NOMO-1 treated with DMSO at 0.1 percent for 48 hours (cell line): Measurements from ENCODE around the gene NGB.

Experiments
- DNase-seq: peaks from one replicate; lab custom pipeline; 2025; ENCODE audit not compliant: unreplicated experiment; lab: John Stamatoyannopoulos, UW

Gene NGB

DNA sequence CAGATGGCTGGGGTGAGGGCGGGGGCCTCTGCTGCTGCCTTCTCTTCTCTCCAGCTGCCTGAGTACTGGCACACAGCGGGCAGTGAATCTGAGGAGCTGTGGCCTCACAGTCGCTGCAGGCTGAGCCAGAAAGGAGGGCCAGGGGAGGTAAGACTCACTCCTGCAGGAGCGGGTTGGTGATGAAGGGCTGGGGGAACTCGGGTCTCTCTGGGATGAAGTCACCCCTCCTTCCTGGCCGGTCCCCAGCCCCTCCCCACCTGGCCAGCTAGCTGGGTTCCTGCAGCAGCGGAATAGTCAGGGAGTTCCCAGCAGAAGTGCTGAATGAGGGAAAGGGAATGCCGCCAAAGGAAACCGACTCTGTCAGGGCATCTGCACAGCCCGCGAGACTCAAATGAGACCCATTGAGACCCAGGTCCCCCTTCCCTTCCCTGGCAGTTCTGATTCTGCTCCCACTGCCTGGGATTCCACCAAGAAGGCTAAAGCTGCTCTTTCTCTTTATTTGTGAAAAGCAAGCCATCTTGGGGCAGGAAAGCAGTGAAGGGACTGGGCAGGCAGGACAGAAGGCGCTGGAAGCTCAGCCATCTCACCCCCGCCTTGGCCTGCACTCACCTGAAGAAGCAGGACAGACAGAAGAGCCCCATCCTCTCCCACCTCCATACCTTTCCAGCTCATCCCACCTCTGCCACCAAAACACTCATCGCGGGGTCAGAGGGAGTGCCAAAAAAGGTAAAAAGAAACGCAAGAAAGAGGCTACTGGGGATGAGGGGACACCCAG lies 5.3 kb downstream of the NGB start:
- DNase-seq, result no peak

DNA sequence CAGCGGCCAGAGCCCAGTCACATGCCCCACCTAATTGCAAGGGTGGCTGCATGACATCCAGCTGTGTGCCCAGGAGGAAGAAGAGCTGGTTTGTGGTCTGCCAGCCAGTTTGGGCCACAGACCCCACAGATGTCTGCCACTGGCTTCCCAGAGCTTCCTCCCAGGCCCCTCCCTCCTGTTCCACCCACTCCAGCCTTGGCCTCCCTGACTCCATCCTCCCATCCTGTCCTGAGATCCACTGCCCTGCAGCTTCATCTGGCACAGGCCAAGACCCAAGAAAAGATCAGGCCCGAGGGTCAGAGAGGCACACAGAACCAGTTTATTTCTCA lies 5.9 kb downstream of the NGB start:
- DNase-seq, result no peak

DNA sequence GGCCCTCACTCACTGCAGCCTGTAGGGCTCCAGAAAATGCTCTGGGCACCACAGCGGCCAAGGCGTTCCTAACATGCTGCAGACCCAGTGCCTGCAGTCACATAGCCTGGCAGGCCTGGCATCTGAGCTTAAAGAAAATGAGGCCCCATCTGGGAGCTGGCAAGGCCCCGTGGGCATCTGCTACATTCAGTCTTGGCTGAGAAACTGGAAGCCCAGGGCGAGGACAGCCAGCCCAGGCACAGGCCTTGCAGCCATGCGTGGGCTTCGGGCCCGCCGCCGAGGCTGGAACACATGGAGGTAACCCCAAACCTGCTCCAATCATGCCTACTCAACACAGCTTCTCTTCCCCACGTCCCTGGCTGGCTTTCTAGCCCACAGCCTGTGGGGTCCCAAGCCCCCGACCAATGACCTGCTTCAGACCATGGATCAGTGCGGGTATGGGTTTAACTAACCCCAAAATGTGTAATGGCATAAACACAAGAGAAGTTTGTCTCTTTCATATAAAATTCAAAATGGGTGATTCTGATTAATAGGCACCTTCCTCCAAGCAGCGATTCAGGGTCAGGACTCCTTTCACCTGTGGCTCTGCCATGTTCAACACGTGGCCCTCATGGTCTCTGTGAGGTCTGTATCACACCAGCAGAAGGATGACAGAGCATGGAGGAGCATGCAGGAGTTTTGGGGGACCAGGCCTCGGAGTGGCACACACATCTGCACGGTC lies 6.4 kb downstream of the NGB start:
- no peak for DNase-seq

DNA sequence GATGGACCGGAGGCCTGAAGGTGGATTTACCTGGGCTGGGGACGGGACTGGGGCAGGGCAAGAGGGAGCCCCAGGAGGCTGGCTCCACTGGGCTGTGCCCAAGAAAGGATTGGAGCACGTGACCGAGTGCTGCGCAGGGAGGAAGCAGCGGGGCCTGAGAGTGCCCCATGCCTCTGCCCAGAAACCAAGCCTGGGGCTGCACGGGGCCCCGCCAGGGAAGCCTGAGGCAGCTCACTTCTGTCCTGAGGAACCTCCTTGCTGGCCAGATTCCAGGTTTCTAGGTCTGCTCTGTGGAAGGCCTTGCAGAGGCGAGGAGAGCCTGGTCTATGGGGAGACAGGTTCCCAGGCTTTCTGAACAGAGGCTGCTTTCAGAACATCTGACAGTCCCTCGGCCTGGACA lies 10.4 kb downstream of the NGB start:
- no peak for DNase-seq

DNA sequence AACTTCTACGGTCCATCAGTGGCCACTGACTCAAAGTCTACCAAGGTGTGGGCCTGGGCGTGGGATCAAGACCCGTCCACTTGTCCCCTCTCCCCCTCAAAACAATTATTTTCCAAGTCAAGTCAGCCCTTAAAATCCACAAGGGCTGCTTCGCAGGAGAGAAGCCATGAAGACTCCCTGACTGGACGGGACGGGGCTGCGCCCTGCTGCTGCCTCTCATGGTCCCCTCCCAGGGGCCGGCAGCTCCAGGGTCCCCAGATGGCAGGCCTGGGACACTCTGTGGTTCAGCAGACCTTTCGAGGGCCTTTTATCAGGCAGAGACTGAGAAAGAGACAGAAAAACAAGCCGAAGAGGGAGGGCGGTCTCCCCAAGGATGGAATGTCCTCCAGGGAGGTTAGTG lies 10.8 kb downstream of the NGB start:
- DNase-seq, result no peak

DNA sequence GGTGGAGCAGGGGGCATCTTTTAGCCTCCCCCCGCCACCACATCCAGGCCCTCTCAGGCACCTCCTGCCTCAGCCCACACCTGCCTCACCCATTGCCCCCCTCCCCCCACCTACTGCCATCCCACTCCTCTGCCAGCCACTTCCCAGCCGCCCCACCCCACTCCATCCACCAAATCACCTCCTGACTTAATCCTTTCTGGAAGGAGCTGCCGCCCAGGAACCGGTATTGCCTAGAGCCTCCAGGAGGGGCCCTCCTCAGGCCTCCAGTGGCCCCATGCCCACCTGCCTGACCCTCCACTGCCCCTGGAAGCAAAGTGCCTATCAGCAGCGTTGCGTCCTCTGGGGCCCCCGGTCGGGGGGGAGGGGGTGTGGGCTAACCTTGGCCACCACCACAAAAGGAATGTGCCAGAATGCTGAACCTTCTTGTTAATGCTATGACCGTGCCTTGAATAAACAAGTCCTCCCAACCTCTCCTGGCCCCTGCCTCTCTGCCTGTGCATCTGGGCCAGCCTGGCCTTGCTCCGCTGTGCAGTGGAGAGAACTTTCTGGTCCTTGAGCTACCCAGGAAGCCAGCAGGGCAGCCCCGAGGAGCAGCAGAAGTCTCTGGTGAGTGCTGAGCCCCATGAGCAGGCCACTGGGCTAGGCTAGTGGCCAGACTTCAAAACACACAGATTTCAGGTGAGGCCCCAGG lies 11.8 kb downstream of the NGB start:
- DNase-seq, result no peak

DNA sequence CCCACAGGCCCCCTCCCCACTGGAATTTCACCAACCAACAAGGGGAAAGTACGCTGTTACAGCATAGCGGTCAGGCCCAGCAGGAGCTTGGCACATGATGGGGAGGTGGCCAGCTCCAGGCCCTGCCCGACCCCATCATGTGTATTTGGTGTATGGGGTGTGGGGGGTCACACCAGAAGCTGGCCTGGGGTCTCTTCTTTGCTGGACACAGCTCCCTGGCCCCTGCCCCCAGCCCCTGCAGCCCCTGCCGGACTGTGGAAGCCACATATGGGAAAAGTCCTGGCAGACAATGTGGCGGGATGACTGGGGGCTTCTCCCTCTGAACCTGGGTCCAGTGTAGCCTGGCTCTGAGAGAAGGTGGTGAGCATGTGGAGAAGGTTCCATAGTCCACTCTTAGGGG lies 12.4 kb downstream of the NGB start:
- DNase-seq, result no peak

DNA sequence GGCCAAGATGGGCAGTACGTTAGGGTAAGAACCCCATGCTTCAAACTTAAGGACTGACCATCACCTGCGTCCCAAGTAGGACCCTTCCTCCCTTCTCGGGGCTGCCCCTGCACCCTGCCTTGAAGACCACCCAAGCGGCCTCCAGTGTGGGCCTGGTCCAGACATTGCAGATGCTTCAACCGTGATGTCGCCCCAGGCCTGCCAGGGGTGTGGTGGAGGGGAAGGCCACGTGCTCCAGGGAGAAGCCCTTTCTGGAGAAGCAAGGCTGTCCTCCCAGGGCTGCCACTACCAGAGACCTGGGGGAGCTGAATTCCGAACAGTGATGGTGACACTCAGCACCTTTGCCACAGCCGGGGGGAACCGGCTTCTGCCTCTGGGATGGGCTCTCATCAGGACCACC lies 13.3 kb downstream of the NGB start:
- DNase-seq, result no peak

DNA sequence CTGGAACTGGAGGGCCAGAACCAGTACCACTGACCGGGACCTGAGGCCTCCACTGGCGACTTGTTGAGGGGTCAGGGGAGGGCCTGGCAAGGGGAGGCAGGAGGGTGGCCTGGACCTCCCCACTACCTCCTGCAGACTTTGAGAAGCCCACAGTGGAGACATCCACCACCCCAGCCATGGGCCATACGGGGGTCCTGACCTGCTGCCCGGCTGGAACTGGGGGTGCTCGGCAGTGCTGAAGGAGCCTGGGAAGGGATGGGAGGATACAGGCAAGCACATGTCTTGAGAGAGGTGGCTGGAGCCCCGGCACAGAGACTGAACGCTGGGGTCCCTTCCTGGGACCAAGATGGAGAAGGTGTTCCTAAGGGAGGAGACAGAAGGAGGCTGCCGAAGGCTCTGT lies 14.3 kb downstream of the NGB start:
- no peak for DNase-seq

DNA sequence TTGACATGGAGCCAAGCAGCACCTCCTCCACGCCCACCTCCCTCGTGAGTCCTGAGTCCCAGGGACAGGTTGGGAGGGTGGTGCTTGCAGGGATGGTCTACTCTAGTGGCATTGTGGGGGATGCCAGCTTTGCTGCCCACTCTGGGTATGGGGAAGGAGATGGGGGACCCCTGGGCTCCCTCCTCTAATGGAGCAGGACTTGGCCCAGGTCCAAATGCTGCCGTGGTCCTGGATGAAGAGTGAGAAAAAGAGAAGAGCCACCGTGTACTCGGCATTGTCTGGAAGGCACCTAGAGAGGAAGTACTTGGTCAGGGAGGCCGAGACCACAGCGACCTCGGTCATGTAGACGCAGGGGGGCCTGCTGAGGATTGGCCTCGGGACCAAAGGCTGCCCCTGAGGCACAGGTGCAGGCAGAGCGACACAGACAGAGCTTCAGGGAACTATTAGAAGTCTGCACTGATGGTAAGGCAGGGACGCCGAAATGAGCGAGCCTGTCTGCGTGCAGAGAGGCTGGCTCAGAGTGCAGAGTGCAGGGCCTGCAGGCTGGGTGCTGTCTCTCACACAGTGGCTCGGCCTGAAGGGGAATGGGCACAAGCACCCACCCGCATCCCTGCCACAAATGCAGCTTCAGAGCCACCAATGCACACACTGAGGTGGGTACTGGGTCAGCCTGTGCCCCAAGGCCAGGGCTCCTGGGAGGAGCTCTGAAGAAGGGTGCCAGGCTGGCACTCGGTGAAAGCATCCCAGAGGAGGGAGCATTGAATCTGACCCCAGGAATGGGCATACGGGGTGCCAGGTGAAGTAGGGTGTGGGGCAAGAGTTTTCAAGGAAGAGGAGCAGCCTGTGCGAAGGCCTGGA lies 17.4 kb downstream of the NGB start:
- DNase-seq, result no peak

DNA sequence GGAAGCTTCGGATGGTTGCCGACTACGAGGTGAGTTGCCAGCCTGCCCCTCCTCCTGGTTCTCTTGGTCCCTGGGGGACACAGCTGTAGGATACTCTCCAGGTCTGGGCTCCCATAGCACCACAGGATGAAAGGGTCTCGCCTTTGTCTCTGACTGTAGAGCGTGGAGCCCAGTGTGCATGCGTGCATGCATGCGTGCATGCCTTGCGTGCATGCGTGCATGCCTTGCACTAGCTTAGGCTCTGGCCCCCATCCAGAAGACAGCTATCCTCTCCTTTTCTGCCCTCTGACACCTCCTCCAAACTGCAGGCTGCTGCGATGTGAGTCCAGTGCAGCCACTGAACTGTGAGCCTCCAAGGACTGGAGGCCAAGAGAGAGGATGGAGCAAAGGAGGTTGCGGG lies 19.1 kb downstream of the NGB start:
- DNase-seq, result no peak

DNA sequence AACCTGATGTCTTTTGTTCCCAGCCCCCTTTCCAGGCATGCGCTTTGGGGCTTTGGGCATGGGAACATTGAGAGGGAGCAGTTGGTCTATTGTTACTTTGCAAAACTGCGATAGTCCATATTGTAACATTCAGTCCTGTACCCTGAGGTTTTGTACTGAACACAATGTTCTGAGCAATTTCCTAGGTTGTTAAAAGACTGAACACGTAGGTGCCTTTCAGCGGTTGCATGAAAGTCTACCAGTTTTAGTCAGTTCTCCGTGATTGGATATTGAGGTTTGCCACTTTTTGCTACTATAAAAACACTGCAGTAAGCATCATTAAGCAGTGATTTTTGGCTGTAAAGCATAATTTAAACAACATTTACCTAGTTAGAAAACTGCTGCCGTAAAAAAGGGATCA lies 20.1 kb downstream of the NGB start:
- DNase-seq, result no peak

DNA sequence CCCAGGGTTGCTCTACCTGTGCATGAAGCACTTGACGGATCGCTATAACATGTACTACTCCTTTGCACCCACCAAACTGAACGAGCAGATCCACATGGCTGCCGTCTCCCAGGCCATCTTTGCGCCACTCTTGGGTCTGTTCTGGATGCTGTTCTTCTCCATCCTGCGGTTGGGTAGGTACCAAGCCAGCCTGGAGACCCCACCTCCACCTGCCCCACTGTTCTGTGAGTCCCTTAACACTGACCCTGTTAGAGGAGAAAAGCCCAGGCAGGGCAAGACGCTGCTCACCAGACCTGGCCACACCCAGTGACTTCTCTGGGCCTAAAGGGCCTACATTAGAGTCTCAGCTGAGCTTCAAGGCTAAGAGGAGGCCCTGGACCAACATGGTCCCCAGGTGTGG lies 21.7 kb downstream of the NGB start:
- no peak for DNase-seq

DNA sequence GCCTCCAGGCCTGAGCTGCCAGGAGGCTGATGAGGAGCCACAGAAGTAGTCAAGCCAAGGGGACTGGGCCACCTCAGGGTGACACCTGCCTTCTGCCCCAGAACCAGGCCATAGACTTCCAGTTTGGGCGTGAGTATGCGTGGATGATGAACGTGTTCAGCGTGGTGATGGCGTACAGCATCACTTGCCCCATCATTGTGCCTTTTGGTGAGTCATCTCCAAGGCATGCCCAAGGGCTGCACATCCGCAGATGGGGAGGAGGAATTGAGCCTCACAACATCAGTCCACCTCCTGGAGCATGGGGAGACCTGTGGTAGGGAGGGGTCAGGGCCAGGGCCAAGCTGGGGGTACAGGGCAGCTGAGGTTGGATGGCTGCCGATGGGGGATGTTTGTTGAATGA lies 22.3 kb downstream of the NGB start:
- no peak for DNase-seq

DNA sequence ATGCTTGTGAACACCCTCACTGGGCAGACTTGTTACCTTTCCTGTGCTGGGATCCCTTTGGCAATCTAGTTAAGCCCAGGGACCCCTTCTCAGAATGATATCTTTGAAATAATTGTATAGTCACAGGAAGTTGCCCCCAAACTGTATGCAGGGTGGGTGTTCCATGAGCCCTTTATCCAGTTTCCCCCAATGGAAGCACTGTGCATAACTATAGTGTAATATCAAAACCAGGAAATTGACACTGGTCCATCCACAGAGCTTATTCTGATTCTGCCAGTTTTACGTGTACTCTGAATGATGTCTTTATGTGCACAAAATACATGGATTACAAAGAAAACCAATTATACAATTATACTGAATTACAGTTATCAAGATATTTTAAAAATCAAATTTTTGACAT lies 24.2 kb downstream of the NGB start:
- DNase-seq, result no peak

DNA sequence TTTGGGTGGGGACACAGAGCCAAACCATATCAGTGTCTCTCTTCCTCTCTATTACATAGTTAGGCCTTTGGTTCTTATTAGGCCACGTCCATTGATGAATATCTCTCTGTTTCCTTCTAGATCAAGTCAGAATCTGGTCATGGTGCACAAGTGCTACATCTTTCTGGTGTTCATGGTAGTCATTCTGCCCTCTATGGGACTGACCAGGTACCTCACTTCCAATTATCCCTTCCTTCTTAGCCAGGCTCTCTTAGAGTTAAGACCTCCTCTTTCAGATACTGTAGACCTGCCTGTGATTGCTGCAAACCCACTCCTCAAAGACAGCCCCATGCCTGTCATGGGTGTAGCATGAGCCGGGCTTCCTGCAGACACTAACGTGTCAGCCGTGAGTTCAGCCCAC lies 25.2 kb downstream of the NGB start:
- no peak for DNase-seq

DNA sequence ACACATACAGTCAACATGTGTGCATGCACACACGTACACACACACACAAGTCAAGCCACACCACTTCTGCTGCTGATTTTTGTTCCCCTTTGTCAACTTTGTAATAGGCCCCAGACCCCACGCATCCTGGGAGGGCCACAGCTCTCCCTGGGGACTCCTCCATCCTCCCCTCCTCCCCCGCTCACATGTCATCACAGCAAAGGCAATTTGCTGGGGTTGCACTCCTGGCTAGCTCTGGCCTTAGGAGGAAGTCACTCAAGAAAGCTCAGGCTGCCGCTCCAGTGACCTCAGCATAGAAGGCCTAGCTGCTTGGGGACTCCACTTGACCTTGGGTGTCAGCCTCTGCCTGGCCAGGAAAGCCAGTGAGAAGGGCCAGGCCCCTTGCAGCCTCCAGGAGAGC lies 27.2 kb downstream of the NGB start:
- DNase-seq, result no peak

DNA sequence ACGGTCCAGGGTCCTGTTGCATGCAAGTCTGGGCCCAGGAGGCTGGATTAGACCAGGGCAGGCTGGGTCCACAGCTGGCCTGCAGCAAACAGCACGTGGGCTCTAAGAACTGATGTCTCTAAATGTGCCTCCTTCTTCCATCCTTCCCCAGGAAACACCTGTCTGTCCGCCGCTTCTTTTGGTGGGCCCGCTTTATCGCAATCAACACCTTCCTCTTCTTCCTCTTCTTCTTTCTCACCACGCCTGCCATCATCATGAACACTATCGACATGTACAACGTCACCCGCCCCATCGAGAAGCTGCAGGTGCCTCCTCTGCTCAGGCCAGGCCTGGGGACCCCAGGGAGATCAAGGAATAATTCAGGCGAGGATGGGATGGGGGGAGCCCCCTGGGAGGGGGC lies 28.3 kb downstream of the NGB start:
- DNase-seq, result no peak

DNA sequence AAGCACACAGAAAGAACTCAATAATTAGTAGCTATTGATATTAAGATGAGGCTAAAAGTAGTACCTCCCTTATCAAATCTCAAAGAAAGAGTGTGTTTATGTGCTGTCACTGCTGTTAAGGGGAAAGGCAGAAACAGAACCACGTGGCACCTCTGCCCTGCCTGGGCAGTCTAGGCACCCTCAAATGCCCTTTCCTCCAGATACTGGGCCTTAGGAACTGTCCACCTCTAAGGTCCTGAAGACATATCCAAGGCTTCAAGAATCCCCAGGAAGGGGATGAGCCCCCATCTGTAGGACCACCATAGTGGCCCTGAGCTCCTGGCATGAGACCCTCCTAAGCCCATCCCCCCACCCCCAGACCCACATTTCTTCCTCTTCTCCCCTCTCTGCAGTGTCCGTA lies 29.1 kb downstream of the NGB start:
- DNase-seq, result no peak

DNA sequence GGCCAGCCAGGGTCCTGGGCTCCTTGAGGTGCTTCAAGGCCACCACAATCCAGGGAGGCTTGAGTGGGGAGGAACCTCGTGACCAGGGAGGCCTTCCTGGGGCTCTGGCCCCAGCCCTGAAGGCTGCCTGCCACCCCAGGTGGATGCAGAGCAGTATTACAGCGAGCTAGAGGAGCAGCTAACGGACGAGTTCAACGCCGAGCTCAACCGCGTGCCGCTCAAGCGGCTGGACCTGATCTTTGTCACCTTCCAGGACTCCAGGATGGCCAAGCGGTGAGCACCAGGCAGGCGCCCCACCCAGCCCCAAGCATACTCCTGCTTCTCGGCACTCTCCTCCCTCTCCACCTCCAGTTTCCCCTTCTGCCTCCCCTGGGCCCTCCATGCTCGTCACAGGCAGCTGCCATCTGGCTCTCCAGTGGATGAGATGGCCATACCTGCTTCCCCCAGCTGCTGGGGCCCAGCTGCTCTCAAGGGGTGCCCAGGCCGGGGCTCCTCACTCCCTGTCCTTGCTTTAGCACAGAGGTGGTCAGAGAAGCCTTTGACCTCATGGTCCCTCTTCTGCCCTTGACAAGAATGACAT lies 30.6 kb downstream of the NGB start:
- no peak for DNase-seq

DNA sequence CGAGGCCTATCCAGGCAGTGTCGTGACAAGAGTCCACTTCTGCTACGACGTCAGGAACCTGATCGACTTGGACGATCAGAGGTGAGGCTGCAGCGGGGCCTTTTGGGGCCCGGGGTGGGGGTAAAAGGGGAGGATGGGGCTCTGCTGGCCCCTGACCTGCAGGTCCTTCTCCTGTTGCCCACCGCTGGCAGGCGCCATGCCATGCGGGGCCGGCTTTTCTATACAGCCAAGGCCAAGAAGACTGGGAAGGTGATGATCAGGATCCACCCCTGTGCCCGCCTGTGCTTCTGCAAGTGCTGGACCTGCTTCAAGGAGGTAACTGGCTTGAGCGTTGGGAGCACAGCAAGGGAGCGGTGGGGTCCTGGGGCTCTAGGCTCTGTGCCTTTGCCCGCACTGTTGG lies 31.6 kb downstream of the NGB start:
- no peak for DNase-seq
